GM12873 (cell line): ENCODE data around the gene ECE1.

ENCODE experiments used
- TF ChIP-seq, protein P1 (sequence below): IDR thresholded peaks from 2 replicates; pipeline ENCODE4 v1.5.1; 2012; ENCODE audit warnings: low read depth, mild to moderate bottlenecking, moderate library complexity, low read length, control low read depth; ENCODE audit not compliant: insufficient read depth; ENCODE audit errors: missing control alignments

ECE1 gene

DNA sequence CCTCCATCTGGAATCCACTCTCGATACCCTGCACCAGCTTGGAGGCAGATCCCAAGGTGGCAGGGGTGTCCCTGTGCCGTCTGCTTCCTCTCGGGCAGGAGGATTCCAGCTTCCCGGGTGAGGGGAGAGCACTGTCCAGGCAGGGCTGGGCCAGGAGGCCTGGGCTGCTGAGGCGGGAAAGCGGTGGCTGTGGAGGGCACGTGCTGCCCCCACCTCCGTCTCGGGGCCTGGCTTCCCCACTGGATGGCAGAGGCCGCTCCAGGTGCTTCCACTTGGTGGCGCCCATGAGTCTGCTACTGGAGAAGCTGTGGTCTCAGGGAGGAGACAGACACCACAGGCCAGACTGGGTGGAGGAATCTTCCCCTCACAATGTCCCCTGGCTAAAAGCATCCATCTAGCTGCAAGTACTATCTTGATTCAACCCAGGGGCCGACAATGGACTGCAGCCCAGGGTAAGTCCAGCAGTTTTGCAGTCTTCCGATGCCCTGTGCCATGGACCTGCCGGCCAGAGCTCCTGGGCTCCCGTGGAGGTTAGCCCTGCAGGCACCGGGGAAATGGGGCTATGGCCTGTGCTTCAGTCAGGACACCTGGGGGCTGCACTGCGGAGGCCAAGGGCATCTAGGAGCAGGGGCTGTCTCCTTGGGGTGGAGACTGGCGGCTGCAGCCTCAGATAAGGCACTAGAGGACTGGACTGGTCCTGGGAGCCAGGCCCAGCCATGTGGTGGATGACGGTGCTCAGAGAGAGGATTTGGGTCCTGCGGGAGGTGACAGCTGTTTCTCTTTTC is 72.3 kb downstream of the ECE1 start:
- TF ChIP-seq, protein P1, sequence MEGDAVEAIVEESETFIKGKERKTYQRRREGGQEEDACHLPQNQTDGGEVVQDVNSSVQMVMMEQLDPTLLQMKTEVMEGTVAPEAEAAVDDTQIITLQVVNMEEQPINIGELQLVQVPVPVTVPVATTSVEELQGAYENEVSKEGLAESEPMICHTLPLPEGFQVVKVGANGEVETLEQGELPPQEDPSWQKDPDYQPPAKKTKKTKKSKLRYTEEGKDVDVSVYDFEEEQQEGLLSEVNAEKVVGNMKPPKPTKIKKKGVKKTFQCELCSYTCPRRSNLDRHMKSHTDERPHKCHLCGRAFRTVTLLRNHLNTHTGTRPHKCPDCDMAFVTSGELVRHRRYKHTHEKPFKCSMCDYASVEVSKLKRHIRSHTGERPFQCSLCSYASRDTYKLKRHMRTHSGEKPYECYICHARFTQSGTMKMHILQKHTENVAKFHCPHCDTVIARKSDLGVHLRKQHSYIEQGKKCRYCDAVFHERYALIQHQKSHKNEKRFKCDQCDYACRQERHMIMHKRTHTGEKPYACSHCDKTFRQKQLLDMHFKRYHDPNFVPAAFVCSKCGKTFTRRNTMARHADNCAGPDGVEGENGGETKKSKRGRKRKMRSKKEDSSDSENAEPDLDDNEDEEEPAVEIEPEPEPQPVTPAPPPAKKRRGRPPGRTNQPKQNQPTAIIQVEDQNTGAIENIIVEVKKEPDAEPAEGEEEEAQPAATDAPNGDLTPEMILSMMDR = peak; percentile 56

DNA sequence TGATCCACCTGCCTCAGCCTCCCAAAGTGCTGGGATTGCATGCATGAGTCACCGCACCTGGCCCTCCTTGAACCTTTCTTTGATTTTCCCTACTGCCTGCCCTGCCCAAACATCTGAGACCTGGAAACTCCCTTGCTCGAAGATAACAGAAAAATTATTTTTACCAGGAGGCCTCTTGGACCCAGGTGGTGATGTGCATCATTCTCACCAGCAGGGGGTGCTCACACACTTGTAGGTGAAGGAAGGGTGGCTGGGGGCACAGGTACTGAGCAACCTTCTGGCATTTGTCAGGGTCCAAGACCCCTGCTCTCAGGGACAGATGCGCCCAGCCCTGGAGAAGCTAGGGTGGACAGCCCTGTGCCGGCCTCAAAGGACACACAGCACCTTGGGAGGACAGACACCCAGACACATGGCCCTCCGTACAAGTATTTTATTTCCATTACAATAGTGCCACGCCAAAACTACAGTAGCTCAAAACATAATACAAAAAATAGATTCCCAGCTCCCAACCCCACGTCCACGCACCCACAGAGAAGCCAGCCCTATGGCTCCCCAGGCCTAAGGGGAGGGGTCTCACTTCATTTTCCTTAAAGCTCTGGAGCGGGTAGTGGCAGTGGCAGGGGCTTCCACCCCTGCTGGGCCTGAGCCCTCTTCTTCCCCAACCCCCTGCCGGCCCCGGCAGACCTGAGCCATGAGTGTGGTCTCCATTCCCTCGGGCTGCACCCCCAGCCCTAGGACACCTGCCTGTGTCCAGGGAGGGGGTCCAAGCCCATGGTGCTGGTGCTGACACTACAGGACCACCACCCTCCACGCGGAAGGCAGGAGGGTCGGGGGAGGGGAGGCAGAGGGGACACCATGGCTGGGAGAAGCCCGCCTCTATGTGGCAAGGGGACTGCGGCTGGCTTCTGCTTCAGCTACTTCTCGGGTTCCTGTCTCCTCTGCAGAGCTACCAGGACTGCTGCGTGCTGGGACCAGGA is 73.1 kb downstream of the ECE1 start:
- TF ChIP-seq, protein P1 = peak; percentile 78

DNA sequence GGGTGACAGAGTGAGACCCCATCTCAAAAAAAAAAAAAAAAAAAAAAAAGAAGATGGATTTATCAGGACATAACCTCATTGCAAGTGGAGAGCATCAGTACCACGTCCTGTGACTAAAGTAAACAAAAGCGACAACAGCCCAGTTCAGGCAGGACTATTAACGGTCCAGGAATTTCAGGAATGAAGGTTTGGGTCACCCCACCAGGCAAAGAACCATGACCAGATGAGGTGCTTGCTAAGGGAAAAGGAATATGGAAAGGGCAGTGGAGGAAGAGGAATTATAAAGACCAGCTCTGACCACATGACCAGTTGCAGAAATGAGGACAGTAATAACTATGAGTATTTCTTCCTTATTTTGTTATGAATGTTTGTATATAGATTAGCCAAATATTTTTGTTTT is 78.1 kb downstream of the ECE1 start:
- TF ChIP-seq, protein P1 = no peak

DNA sequence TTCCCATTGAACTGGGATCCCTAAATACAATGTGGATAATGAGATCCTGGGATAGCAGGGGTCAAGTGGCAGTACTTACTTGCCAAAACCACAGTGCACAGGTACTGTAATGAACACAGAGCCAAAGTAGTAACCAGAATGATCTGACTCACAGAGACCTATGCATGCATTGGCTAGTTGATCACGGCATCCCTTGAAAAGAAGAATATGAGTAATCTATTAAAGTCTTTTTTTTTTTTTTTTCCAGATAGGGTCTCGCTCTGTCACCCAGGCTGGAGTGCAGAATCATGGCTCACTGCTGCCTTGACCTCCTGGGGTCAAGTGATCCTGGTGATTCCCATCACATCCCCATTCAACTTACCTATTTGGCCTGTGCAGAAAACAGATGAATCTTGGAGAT is 84.1 kb downstream of the ECE1 start:
- TF ChIP-seq, protein P1 = no peak

DNA sequence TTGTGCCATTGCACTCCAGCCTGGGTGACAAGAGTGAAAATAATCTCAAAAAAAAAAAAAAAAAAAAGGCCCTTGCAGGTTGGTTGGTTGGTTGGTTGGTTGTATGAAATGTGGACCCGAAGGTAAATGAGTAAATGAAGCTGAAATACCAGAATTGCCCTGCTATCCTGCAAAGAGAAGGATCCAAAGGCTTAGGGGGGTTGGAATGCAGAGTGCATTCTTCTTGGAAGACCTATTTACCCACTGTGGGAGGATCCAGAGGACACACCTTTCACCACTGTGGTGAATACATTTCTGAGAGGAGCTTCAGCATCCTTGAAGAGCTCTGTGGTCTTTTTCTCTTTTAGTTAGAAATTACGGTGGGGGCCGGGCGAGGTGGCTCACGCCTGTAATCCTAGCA is 84.8 kb downstream of the ECE1 start:
- TF ChIP-seq, protein P1 = no peak

DNA sequence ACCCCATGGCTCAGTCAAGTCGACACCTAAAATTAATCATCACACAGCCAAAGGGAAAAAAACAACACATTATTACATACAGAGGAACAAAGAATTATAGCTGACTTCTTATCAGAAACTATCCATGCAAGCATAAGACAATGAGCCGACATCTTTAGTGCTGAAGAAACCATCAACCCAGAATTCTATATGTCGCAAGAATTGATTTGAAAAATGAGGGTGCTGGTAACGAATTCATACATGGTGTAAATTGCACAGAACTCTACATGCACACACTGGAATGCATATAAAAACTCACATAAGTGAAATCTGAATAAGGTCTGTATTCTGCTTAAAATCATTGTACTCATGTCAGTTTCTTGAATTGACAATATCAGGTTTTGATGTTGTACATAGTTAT is 88.6 kb downstream of the ECE1 start:
- TF ChIP-seq, protein P1 = no peak

DNA sequence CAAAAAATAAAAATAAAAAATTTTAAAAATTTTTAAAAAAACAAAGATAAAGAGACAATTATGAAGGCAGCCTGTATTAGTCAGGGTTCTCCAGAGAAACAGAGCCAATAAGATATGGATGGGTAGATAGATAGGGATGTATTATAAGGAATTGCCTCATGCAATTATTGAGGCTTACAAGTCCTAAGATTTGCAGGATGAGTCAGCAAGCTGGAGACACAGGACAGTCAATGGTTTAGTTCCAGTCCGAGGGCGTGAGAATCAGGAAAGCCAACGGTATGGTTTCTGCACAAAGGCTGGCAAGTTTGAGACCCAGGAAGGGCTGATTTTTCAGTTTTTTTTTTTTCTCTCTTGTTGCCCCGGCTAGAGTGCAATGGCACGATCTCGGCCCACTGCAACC is 89.5 kb downstream of the ECE1 start:
- TF ChIP-seq, protein P1 = no peak
